Epithelial cell of proximal tubule (primary cell): ENCODE data around the gene TRERF1. TPM values are rescaled to one million over a fixed set of nuclear protein-coding genes. Genes with fewer than 3 reads are reported as not detected.
A peak's percentile ranks its signal among the peaks of the same experiment; 100 is the strongest.

Experiments used
- DNase-seq: peaks from one replicate; pipeline ENCODE4 v3.0.0-alpha.2; 2011; ENCODE audit warnings: low read depth
- H3K4me3 ChIP-seq: 2 replicates; pipeline ENCODE4 v1.5.1; 2011; ENCODE audit warnings: low read depth, mild to moderate bottlenecking, low read length
- CTCF ChIP-seq: conservative IDR thresholded peaks from 2 replicates; pipeline ENCODE4 v1.5.1; 2012; ENCODE audit warnings: low read depth, mild to moderate bottlenecking, low read length
- total RNA-seq: library from RNA; depleted of rRNA; stranded (reverse); fragments of >200 nt; gene quantifications from 2 replicates; pipeline ENCODE4 v1.2.3, GENCODE V29; 2015

TRERF1 gene
- total RNA-seq, 1 donor from 2014 or later: 2.2 TPM

GRCh38 chr6:42264162-42264851 lies 187.4 kb downstream of the TRERF1 start:
- no peak for DNase-seq
- no peak for TF ChIP-seq CTCF
- no peak overlapping the region for H3K4me3 ChIP-seq

GRCh38 chr6:42263165-42263728 lies 188.5 kb downstream of the TRERF1 start:
- no peak for TF ChIP-seq CTCF
- no peak overlapping the region for H3K4me3 ChIP-seq
- DNase-seq: no peak

- no peak for DNase-seq
- peak; percentile 62 for TF ChIP-seq CTCF
- H3K4me3 ChIP-seq: no peak overlapping the region
These were observed 190.8 kb downstream of the TRERF1 start for GRCh38 chr6:42260972-42261371.

- no peak for DNase-seq
- no peak for TF ChIP-seq CTCF
- H3K4me3 ChIP-seq: no peak overlapping the region
These were observed 191.3 kb downstream of the TRERF1 start for GRCh38 chr6:42260396-42260888.

- no peak for TF ChIP-seq CTCF
- H3K4me3 ChIP-seq: no peak overlapping the region
These were observed 191.8 kb downstream of the TRERF1 start for GRCh38 chr6:42259841-42260395.

GRCh38 chr6:42259286-42259685 lies 192.4 kb downstream of the TRERF1 start:
- DNase-seq: no peak
- no peak overlapping the region for H3K4me3 ChIP-seq
- no peak for TF ChIP-seq CTCF

More at GRCh38 chr6:42259841-42260395, 191.8 kb downstream of the TRERF1 start:
- DNase-seq: no peak
